ENCODE measurements around the gene PACSIN3. TPM values are rescaled to one million over a fixed set of nuclear protein-coding genes. Genes with fewer than 3 reads are reported as not detected.

The PACSIN3 gene
- total and polyA plus RNA-seq, 2 donors (not counting 3 experiments of a cell fraction or from before 2014, with no cell fraction given): 15.2 to 27.2 TPM

DNA sequence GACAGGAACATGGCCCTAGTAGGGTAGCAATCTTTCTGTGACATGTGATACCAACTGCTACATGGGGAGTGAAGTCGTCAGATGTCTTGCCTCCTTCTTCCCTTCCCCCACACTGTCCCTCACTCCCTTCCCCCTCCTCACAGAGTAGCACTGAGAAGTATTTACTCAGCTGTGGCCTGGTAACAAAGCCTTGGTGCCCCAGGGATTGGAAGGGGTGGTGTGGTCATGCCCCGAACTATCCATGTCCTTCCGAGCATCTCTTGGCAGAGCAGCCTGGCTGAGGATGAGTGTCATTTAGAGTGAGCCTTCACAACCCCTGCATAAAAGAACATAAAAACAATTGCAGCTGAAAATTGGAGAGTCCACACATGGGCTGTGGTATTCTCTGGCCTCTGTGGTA lies 55.7 kb downstream of the PACSIN3 start:
- Histone ChIP-seq H3K36me3 (ENCODE audit: control insufficient read depth in 2 of 2, extremely low read depth in 1 of 2, insufficient read depth in 2 of 2, low read length in 2 of 2) (no peaks in the 10 kb centered on the region), H3K9me1 (replicated peaks; ENCODE audit: control insufficient read depth, extremely low read depth, insufficient read depth, low read length) (no peaks in the 10 kb centered on the region), H3K79me2 (ENCODE audit: control insufficient read depth, insufficient read depth, low read length) (no peaks in the 10 kb centered on the region), H2AFZ (ENCODE audit: low read depth, low read length) (no peak overlapping the region), H3K27ac (ENCODE audit: insufficient read depth, low read depth, low read length) (no peak overlapping the region), H3K4me2 (ENCODE audit: insufficient read depth, low read length) (no peak overlapping the region), H3K9me3 (replicated peaks; ENCODE audit: control insufficient read depth, insufficient read depth, low read length) (no peaks in the 10 kb centered on the region), H3K9ac (replicated peaks; ENCODE audit: extremely low read depth, insufficient read depth, low read length) (no peak overlapping the region), H4K20me1 (replicated peaks; ENCODE audit: control insufficient read depth, extremely low read depth, insufficient read depth, low read length) (no peaks in the 10 kb centered on the region), H3K27me3 (ENCODE audit: control insufficient read depth in 2 of 2, insufficient read depth in 2 of 2, low read length in 2 of 2) (no peaks in the 10 kb centered on the region), H3K4me1 (ENCODE audit: control insufficient read depth, extremely low read depth, insufficient read depth, low read length) (no peaks in the 10 kb centered on the region), H3K4me3 (replicated peaks in 1 of 3; ENCODE audit: insufficient read depth in 1 of 3, low read depth in 1 of 3, low read length in 3 of 3) (no peak overlapping the region)
- CTCF ChIA-PET: interaction anchor here (0.9 to 3.4 kb wide), 2 partner anchors 18 to 22 kb away, joined by 3 to 13 read pairs; no protein-coding TSS in a partner anchor
- DNase-seq (ENCODE audit: low read depth, low spot score) (no peak), FAIRE-seq (no peak)
- no TSS peak for BruUV-seq (replicated peaks)
- no peak for TF ChIP-seq POLR2A (IDR thresholded peaks at IDR 0.05; ENCODE audit: low read depth, low read length)
- TF ChIP-seq FOS (IDR thresholded peaks at IDR 0.05; ENCODE audit: borderline replicate concordance, insufficient read depth, low read length): no peak
- TF ChIP-seq, protein P1, sequence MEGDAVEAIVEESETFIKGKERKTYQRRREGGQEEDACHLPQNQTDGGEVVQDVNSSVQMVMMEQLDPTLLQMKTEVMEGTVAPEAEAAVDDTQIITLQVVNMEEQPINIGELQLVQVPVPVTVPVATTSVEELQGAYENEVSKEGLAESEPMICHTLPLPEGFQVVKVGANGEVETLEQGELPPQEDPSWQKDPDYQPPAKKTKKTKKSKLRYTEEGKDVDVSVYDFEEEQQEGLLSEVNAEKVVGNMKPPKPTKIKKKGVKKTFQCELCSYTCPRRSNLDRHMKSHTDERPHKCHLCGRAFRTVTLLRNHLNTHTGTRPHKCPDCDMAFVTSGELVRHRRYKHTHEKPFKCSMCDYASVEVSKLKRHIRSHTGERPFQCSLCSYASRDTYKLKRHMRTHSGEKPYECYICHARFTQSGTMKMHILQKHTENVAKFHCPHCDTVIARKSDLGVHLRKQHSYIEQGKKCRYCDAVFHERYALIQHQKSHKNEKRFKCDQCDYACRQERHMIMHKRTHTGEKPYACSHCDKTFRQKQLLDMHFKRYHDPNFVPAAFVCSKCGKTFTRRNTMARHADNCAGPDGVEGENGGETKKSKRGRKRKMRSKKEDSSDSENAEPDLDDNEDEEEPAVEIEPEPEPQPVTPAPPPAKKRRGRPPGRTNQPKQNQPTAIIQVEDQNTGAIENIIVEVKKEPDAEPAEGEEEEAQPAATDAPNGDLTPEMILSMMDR (IDR thresholded peaks at IDR 0.05; ENCODE audit: extremely low read depth in 1 of 2, insufficient read depth in 1 of 2, low read depth in 1 of 2, low read length in 2 of 2): no peak
- POLR2A ChIA-PET: interaction anchor here (0.7 kb wide), 1 partner anchor 276 kb away, joined by 3 read pairs; no protein-coding TSS in a partner anchor
- intact Hi-C loops (cut with micrococcal nuclease): no loop called here
- dilution Hi-C loops (cut with MboI; ENCODE audit: extremely low pct_ligation_motif_present, low sequenced_read_pairs): no loop called here

Small RNA genes within 50 kb of the gene (microRNA-seq; reads per million reads assigned to microRNA genes)
- not detected for gene MIR6745 (ENCODE audit: borderline number of aligned reads, borderline replicate concordance)

Small RNA genes within 50 kb of the gene (small RNA-seq; reads per million reads assigned to genes)
- not detected for gene MIR6745 (ENCODE audit: insufficient read depth, insufficient read length, low read depth, low replicate concordance)

Other genes with a start within 250 kb of the PACSIN3 start
- gene CSTPP1, start 249.7 kb downstream of the PACSIN3 start, total RNA-seq: 25.9 and 29.6 TPM in 2 replicates
- gene CSTPP1, start 249.7 kb downstream of the PACSIN3 start, polyA plus RNA-seq: 38.2 and 43.1 TPM in 2 replicates
- gene ARFGAP2, start 9.6 kb downstream of the PACSIN3 start, total RNA-seq: 78.9 and 84.3 TPM in 2 replicates
- gene ARFGAP2, start 9.6 kb downstream of the PACSIN3 start, polyA plus RNA-seq: 101 and 108 TPM in 2 replicates
- 92.4 and 112 TPM in 2 replicates for gene DDB2, start 28.5 kb upstream of the PACSIN3 start, total RNA-seq
- gene DDB2, start 28.5 kb upstream of the PACSIN3 start, polyA plus RNA-seq: 86.1 and 96.6 TPM in 2 replicates
- 35.6 and 39.7 TPM in 2 replicates for gene ACP2, start 62.4 kb upstream of the PACSIN3 start, total RNA-seq
- 49.2 and 52.6 TPM in 2 replicates for gene ACP2, start 62.4 kb upstream of the PACSIN3 start, polyA plus RNA-seq
- 7.4 and 9.8 TPM in 2 replicates for gene NR1H3, start 71.6 kb upstream of the PACSIN3 start, total RNA-seq
- 16.3 and 19.1 TPM in 2 replicates for gene NR1H3, start 71.6 kb upstream of the PACSIN3 start, polyA plus RNA-seq
- gene MADD, start 83.7 kb upstream of the PACSIN3 start, total RNA-seq: 36.8 and 38.5 TPM in 2 replicates
- gene MADD, start 83.7 kb upstream of the PACSIN3 start, polyA plus RNA-seq: 25.5 and 35.3 TPM in 2 replicates
- not detected in 2 replicates for gene MYBPC3, start 166.3 kb upstream of the PACSIN3 start, total RNA-seq
- gene MYBPC3, start 166.3 kb upstream of the PACSIN3 start, polyA plus RNA-seq: not detected in 2 replicates
- gene SPI1, start 192.1 kb upstream of the PACSIN3 start, total RNA-seq: not detected in 2 replicates
- not detected in 2 replicates for gene SPI1, start 192.1 kb upstream of the PACSIN3 start, polyA plus RNA-seq
- 86.3 and 91.9 TPM in 2 replicates for gene SLC39A13, start 222.2 kb upstream of the PACSIN3 start, total RNA-seq
- 94.3 and 124 TPM in 2 replicates for gene SLC39A13, start 222.2 kb upstream of the PACSIN3 start, polyA plus RNA-seq
- 202 and 203 TPM in 2 replicates for gene PSMC3, start 240.0 kb upstream of the PACSIN3 start, total RNA-seq
- gene PSMC3, start 240.0 kb upstream of the PACSIN3 start, polyA plus RNA-seq: 153 and 179 TPM in 2 replicates

All from endothelial cell of umbilical vein (primary cell).